ENCODE measurements around the gene HERPUD1.

HERPUD1 gene

GRCh38 chr16:56936950-56937349 lies 5.0 kb downstream of the HERPUD1 start:
- TF ChIP-seq USF1 (IDR thresholded peaks at IDR 0.05) = no peak
- TF ChIP-seq EGR1 (IDR thresholded peaks at IDR 0.05) = no peak
- TF ChIP-seq TAF1 (IDR thresholded peaks at IDR 0.05; ENCODE audit: low read depth) = no peak
- no peak for TF ChIP-seq NFIC (IDR thresholded peaks at IDR 0.05)
- TF ChIP-seq CREB1 (IDR thresholded peaks at IDR 0.05; ENCODE audit: low read depth) = no peak
- no peak for TF ChIP-seq CEBPB (IDR thresholded peaks at IDR 0.05)
- no peak for TF ChIP-seq YY1 (IDR thresholded peaks at IDR 0.05; ENCODE audit: low read depth)
- TF ChIP-seq RAD21 (IDR thresholded peaks at IDR 0.05; ENCODE audit: low read depth) = no peak
- TF ChIP-seq EP300 (IDR thresholded peaks at IDR 0.05; ENCODE audit: borderline replicate concordance) = no peak

- TF ChIP-seq, protein P1, sequence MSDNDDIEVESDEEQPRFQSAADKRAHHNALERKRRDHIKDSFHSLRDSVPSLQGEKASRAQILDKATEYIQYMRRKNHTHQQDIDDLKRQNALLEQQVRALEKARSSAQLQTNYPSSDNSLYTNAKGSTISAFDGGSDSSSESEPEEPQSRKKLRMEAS (IDR thresholded peaks at IDR 0.05) = no peak
- TF ChIP-seq, protein P2, sequence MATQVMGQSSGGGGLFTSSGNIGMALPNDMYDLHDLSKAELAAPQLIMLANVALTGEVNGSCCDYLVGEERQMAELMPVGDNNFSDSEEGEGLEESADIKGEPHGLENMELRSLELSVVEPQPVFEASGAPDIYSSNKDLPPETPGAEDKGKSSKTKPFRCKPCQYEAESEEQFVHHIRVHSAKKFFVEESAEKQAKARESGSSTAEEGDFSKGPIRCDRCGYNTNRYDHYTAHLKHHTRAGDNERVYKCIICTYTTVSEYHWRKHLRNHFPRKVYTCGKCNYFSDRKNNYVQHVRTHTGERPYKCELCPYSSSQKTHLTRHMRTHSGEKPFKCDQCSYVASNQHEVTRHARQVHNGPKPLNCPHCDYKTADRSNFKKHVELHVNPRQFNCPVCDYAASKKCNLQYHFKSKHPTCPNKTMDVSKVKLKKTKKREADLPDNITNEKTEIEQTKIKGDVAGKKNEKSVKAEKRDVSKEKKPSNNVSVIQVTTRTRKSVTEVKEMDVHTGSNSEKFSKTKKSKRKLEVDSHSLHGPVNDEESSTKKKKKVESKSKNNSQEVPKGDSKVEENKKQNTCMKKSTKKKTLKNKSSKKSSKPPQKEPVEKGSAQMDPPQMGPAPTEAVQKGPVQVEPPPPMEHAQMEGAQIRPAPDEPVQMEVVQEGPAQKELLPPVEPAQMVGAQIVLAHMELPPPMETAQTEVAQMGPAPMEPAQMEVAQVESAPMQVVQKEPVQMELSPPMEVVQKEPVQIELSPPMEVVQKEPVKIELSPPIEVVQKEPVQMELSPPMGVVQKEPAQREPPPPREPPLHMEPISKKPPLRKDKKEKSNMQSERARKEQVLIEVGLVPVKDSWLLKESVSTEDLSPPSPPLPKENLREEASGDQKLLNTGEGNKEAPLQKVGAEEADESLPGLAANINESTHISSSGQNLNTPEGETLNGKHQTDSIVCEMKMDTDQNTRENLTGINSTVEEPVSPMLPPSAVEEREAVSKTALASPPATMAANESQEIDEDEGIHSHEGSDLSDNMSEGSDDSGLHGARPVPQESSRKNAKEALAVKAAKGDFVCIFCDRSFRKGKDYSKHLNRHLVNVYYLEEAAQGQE (IDR thresholded peaks at IDR 0.05; ENCODE audit: low read depth) = no peak
- TF ChIP-seq EGR1 (IDR thresholded peaks at IDR 0.05) (no peak), USF1 (IDR thresholded peaks at IDR 0.05) (no peak), RAD21 (IDR thresholded peaks at IDR 0.05; ENCODE audit: low read depth) (no peak), NFIC (IDR thresholded peaks at IDR 0.05) (no peak), CREB1 (IDR thresholded peaks at IDR 0.05; ENCODE audit: low read depth) (no peak), TAF1 (IDR thresholded peaks at IDR 0.05; ENCODE audit: low read depth) (no peak), FOXM1 (IDR thresholded peaks at IDR 0.05; ENCODE audit: borderline replicate concordance, low read depth) (no peak), ZBTB7A (IDR thresholded peaks at IDR 0.05; ENCODE audit: low read depth) (no peak), EP300 (IDR thresholded peaks at IDR 0.05; ENCODE audit: borderline replicate concordance) (no peak)
Observed at GRCh38 chr16:56938664-56939513, 6.9 kb downstream of the HERPUD1 start.

DNA sequence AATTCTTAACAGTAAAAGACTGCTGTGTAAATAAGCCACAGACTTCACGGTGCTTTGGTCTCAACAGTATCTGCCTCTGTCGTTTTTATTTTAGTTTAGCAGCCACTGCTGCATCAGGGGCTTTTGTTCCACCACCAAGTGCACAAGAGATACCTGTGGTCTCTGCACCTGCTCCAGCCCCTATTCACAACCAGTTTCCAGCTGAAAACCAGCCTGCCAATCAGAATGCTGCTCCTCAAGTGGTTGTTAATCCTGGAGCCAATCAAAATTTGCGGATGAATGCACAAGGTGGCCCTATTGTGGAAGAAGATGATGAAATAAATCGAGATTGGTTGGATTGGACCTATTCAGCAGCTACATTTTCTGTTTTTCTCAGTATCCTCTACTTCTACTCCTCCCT lies 7.9 kb downstream of the HERPUD1 start:
- no peak for TF ChIP-seq EGR1 (IDR thresholded peaks at IDR 0.05)
- TF ChIP-seq, protein P2 (IDR thresholded peaks at IDR 0.05; ENCODE audit: low read depth) = no peak
- no peak for TF ChIP-seq RAD21 (IDR thresholded peaks at IDR 0.05; ENCODE audit: low read depth)
- TF ChIP-seq CREB1 (IDR thresholded peaks at IDR 0.05; ENCODE audit: low read depth) = no peak
- no peak for TF ChIP-seq EP300 (IDR thresholded peaks at IDR 0.05; ENCODE audit: borderline replicate concordance)
- TF ChIP-seq, protein P1 (IDR thresholded peaks at IDR 0.05) = no peak
- TF ChIP-seq ZBTB7A (IDR thresholded peaks at IDR 0.05; ENCODE audit: low read depth) = no peak
- TF ChIP-seq USF1 (IDR thresholded peaks at IDR 0.05) = no peak
- TF ChIP-seq TEAD4 (IDR thresholded peaks at IDR 0.05) = no peak
- TF ChIP-seq TAF1 (IDR thresholded peaks at IDR 0.05; ENCODE audit: low read depth) = no peak
- no peak for TF ChIP-seq YY1 (IDR thresholded peaks at IDR 0.05; ENCODE audit: low read depth)

- TF ChIP-seq YY1 (IDR thresholded peaks at IDR 0.05; ENCODE audit: low read depth) (no peak), USF1 (IDR thresholded peaks at IDR 0.05) (no peak), RAD21 (IDR thresholded peaks at IDR 0.05; ENCODE audit: low read depth) (no peak), TCF12 (IDR thresholded peaks at IDR 0.05; ENCODE audit: low read depth) (no peak), NFIC (IDR thresholded peaks at IDR 0.05) (no peak), TAF1 (IDR thresholded peaks at IDR 0.05; ENCODE audit: low read depth) (no peak), CEBPB (IDR thresholded peaks at IDR 0.05) (no peak), CREB1 (IDR thresholded peaks at IDR 0.05; ENCODE audit: low read depth) (no peak), EGR1 (IDR thresholded peaks at IDR 0.05) (no peak), FOXM1 (IDR thresholded peaks at IDR 0.05; ENCODE audit: borderline replicate concordance, low read depth) (no peak), TEAD4 (IDR thresholded peaks at IDR 0.05) (no peak), ZBTB7A (IDR thresholded peaks at IDR 0.05; ENCODE audit: low read depth) (no peak), EP300 (IDR thresholded peaks at IDR 0.05; ENCODE audit: borderline replicate concordance) (no peak)
- TF ChIP-seq, protein P1 (IDR thresholded peaks at IDR 0.05) = no peak
- TF ChIP-seq, protein P2 (IDR thresholded peaks at IDR 0.05; ENCODE audit: low read depth) = no peak
Observed at GRCh38 chr16:56941092-56941491, 9.2 kb downstream of the HERPUD1 start.
